ENCODE data around the gene GHR.

Gene GHR

DNA sequence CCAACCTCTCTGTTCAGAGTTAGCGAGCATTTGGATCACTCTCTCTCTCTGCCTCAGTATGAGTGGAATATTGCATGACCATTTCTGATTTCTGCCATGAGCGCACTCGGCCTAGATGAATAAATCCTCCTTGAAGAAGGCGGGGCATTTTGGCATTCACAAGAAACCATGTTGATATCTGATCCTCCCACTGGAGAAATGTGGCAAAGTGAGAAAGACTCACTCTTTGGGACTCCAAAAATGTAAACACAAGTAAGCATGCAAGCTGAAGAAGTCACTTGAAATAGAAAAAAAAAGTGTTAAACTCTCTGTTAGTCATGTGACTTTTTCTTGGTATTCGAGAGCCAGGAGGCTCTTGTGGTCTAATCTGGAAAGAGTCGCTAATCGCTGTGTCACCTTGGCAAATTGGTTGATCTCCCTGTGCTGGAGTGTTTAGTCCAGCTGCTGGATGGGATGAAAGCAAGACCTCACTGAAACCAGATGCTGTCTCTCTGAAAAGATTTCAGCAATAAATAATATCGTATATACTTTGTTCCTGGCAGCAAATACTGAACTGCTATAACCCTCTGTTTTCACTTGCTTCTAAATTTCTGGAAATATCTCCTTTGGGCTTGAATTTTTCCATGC is 95.5 kb downstream of the GHR start:
- DNase-seq: peak; percentile 83

DNA sequence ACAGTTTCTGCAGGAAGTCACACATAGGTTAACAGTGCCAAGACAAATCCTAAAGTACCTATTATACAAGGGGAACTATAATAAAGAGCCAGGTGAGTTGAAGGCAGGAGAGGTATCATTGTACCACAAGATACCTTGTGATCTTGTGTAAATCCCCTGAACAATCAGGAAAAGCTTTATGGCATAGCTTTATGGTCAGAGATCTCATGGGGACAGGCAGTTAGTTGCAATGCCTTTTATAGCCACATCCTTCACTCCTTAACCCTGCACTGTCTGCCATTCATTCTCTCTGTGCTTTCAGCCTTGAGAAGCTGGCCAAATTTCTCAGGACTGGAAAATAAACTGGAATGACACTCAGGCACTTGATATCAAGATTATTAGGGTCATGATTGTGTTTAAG is 97.0 kb downstream of the GHR start:
- DNase-seq: no peak

DNA sequence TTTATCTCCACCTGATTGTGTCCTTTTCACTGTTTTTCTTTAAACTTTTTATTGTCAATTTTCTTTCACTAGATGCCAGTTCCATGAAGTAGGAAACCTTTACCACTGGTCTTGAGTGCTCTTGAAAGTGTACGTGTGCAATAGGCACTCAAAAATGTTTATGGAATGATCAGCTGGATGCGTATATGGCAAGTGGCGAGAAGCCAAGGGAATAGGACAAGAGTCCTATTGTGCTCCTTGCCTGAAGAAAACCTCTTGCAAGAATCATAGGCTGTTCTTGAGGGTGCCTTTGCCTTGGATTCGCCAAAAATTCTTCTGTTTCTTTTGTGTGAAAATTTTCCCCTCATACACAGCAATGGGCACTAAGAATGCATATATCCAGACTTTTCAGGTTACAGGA is 97.7 kb downstream of the GHR start:
- DNase-seq: no peak

DNA sequence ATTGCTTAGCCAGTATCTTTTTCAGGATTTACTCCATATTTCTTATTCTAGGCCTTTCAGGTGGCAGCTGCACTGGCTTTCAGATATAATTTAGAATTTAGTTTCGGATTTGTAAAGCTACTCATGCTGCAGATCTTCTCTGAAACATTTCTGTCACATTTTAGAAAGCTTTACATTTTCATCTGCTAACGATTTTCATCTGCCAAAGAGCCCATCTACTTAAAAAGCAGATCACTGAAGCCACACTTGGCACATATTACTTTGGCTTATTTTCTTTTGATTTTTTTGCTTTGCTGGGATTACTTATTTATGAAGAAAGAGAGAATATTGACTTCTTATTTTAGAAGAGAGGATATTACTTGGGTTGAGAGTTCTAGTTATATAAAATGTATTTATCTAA is 98.2 kb downstream of the GHR start:
- no peak for DNase-seq

DNA sequence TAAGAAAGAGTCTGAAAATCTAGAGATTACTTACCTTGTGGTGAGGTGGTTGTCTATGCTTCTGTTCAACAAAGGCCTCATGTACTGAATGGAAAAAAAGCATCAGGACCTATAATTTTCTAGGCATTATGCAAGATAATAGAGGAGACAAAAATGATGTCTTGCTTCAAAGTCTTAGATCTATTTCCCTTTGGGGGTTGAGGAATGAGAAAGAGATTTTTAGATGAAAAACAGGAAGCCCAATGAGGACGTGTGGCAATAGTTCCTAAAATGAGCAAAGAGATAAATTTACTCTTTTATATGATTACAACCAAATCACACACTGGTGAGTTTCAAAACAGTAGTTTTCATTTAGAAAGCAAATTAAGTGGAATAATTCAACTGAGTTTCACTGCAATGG is 99.5 kb downstream of the GHR start:
- no peak for DNase-seq

DNA sequence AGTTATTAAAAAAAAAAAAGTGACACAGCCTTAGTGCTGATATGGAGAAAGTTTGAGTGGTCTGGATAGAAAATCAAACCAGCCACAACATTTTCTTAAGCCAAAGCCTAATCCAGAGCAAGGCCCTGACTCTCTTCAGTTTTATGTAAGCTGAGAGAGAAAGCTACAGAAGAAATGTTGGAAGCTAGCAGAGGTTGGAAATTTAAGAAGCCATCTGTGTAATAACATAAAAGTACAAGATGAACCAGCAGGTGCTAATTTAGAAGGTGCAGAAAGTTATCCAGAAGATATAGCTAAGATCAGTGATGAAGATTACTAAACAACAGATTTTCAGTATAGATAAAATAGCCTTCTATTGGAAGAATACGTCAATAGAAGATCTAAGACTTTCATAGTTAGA is 102.9 kb downstream of the GHR start:
- DNase-seq: no peak

DNA sequence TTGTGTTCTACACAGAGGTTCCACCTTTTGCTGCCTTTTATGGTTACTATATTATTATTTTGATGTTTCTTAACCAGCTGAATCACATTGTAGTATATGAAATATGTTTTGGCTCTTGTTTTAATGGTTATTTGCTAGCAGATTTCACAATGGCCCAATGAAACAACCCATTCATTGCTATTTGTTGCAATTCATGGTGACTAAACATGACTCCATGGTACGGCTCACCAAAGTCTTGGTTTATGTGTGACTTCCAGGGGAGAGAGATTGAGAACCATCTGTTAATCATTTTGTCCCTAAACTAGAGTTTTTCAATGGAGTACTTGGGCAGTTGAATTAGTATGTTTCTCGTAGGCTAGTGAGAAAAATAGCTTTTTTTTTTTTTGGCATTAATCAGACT is 108.4 kb downstream of the GHR start:
- no peak for DNase-seq

DNA sequence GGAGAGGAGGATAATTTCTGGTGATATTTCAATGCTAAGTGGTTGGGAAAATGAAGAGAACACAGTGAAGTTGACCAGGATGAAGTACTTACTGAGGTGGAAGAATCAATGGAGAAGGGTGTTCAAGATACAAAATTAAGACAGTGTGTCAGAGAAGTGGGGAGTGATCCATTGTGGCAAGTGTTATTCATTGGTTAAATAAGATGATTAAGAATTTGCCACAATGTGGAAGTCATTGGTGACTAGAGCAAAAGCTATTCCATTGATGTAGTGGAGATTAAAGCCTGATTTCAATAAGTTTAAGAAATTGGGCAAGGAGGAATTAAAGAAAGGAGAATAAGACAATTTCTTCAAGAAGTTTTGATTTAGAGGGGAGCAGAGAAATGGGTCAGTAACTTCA is 118.9 kb downstream of the GHR start:
- no peak for DNase-seq

DNA sequence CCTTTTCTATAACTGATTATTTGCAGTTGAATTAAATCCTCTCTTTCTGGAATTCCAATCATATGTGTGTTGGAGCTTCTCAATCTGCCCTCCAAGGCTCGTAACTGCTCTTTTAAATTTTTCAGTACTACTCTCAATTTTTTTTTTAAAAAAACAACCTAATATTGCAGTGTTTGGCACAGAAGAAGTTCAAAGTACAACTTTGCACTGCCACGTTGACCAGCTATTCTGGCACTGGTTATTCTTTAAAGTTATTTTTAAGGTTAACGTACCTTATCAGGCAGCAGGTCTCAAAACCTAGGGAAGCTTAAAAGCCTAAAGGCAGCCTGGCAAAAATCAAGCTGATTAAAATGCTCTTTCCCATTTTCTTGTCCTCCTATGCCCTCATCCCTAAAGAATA is 120.5 kb downstream of the GHR start:
- DNase-seq: no peak

DNA sequence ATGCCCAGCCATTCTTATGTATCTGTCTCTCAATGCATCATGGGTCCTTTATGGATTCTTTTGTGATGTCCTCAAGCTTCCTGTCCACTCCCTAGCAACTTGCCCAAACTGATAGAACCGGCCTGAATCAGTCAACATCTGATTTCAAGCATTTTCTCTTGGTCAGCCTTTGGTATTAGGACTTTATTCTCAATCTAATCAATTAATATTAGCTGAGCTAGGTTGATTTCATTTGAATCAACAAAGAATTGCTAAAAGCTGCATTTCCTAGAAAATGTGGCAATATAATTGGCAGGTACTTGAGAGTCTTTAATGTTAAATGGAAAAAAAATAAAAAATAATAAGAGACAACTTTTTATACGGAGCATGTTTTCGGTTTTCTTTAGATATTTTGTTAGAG is 121.8 kb downstream of the GHR start:
- DNase-seq: no peak

DNA sequence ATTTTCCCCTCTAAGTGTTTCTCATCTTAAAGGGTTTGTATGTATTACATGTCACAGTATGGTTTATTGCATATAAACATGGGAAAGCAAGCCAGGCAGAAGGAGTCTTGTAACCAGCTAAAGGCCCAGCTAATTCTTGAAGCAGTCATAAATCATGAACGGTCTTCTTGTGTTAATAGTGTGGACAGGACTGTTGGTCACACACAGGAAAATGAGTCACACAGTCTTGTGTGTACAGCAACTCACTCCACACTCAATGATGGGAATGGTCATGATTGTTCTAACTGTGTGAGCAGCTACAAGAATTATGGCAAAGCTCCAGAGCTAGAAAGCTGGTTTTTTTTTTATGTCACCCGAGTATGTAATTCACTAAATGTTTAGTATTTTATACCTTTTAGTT is 123.9 kb downstream of the GHR start:
- no peak for DNase-seq

DNA sequence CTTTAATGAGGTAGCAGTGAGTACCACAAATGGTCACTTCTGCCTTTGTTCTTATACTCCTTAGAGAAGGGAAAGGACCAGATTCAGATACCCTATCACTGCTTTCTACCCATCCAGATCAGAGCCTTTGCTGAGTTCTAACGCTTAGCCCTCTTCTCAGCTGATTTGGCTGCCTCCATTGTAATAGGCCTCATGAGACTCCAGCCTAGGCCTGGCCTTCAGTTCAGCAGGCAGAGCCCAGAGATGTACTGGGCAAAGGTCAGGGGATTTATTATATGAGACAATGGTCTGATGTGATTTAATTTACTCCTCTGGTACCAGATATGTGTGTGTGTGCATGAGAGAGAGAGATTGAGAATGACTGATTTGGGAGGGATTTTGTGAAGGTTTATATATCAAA is 124.7 kb downstream of the GHR start:
- DNase-seq: no peak

DNA sequence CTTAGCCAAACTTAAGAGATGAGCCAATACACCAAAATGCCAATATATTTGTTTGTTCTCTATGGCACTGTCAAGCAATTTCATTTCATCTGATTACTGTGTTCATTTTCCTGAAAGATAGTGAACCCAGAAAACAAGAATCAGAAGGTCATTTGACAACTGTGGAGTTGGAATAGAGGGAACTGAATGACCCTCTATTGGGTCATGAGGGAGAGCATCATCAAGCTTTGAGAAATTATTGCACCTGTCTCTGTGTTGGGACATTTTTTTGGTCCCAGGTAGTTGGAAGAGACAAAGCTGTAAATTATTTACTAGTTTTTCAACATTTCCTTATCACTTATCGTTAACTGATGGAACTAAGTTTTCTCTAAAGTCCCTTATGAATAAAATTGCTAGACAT is 129.4 kb downstream of the GHR start:
- no peak for DNase-seq

DNA sequence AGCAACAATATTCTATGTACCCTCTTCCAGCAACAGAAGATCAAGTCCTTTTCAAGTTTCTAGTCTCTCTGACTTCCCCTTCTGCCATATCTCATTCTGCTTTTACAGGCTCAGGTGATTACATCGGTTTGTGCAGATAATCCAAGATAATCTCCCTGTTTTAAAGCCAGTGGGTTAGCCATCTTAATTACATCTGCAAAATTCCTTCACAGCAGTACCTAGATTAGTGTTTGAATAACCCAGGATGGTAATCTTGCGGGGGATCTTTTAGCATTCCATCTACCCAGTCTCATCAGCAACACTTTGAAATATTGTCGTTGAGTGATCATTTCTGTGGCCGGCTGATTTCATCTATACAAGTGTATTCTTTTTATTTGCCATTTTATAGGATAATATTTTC is 130.2 kb downstream of the GHR start:
- DNase-seq: no peak

DNA sequence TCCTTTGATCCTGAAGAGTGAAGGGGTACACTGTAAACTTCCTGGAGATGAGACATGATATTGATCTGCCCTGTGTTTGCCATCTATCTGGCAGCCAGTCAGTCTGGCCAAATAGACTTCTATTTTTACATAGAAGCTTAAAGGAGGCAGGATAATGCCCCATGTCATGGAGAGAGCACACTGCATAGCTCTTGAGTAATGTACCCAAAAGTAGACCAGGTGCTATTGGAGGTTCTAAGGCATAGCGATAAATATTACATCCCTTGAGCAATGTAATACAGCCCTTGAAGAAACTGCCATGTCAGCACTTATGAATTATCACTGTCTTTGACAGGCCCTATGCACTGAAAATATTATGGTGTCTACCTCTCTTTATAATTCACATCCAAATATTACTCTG is 131.8 kb downstream of the GHR start:
- no peak for DNase-seq

DNA sequence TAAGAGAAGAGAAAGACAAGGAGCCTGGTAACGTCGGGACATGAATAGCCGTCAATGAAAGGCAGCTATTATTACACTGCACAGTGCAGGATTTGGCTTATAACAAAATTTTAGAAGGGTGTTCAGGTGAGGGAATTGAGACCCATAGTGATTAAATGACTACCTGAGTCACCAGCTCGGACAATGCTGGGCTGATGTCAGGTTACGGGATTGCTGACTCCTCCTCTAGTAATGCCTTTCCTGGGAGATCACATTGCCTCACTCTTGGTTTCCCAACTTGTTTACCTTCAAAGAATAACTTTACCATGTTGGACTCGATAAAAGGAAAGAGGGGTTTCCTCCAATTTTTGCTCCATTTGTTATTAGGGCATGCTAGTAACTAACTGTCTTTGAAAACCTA is 132.6 kb downstream of the GHR start:
- DNase-seq: no peak

DNA sequence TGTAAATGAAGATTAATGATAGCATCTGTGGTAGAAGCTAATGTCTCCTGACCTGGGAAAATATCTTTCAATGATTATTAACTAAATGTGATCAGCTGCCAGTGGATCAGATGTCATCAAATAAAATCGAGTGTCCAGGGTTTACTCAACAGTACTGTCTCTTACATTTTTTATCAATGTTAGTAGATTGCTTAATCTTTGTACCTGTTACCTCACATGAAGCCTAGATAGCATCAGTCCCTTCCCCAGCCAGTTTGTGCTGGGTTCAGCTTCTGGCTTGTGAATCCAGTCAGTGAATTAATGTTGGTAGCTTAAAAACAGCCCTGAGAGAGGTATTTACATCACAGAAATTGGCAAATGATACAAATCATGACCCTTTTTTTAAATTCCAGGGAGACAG is 134.4 kb downstream of the GHR start:
- DNase-seq: no peak

DNA sequence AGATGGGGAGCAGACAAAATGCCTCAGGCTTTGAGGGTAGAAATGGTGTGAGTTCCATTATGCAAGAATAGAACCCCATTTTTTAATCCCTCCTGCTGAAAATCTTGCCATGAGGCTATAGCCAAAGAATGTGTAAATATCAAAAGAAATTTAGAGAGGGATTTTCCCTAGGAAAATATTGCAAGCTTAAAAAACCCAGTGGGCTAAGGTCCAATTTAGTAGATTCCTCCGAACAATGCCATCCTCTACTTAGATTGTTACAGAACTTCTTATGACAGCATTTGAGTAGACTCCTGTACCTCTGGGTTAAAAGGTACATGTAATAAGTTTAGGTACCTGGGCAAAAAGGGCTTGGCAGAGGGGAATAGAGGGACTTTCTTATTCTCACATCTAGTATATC is 138.4 kb downstream of the GHR start:
- no peak for DNase-seq

DNA sequence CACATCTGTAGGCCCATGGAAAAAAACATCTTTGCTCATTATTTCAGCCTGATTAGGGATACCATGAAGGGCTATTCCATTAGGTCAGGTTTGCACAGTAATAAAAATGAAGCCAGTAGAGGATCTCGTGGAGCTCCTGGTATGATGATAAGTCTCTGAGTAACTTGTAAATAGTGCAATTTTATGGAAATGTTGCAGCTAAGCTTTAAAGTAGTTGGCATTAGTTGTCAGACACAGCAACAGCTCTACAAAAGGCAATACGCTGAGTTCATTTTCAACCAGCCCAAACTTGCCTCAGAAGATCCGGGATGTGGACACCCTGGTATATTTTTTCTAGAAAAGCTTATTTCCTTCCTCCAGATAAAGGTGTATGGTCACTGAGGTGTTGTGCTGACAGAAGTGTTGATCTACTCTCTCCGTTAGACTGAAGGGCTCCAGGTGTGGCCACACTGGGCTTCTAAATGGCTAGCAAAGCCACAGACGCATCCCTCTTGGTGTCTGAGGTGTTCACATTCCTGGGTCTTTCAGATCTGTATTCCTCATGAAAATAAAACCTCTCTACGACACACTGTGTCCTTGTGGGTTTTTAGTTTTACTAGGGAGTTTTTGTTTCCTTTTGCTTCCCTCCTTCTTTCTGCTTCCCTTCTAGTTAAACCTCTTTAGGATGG is 141.6 kb downstream of the GHR start:
- DNase-seq: no peak

DNA sequence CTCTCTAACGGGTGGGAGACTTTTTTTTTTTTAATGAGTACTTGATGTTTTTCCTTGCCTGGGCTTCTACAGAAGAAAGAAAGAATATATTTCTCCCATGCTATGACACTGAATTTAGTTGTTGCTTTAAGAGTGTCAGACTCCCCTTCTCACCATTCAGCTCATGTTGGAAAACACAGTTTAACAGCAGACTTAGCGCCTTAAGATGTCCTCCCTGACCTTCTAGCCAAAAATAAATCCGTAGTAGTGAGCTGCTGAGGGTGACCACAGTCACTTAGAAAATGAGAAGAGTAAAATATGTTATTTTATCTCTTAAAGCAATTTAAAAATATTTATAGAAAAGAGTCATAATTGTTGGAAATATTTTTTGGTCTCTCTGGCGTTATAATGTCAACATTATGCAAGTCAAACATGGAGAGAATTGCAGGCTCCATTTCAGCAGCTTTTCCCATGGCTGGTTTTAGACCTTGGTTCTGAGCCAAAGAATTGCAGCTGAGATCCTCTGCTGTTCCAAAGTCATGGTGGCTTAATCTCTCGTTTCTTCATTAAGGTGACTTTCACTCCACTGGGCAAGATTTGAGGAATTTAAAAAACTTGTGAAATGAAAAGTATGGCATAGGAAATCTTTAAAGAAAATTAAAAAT is 143.5 kb downstream of the GHR start:
- DNase-seq: peak; percentile 73

DNA sequence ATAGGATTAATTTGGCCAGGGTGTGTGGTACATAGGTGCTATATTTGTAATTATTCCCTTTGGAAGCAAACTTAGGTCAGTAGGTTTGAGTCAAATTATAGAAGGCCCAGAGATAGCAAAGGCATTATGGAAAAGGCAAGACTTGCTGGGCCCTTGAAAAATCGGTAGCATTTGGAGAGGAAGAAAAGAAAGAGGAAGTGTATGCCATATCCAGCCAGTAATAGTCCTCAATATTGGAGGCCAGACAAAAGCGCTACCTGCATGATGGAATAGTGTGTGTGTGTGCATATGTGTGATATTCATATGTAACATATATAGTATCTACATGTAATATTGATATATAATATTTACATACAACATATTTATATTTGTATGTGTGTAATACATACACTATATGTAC is 146.1 kb downstream of the GHR start:
- no peak for DNase-seq

DNA sequence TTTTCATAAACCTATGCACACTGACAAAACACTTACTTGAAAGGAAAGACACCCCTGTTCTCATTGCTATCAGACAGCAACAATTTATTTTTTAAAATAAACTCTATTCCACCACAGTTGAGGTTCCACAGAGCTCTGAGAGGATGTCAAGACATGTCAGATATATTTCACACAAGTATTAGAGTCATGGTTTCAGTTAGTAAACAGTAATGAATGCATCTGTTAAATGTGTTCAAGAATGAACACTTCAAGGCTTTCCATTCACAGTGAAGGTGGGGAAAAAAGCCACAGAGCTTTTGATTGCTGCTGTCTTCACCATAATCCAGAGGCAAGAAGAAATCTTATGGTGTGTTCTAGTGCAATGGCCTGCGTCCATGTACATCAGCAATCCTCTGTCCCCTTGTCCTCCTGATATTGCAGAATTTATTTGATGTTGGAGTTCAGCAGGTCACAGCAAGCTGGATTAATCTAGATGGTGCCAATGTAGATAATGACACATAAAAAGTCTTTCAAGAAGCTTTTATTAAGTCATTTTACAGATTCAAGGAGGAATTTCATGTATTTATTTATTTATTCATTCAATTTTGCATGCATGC is 146.8 kb downstream of the GHR start:
- DNase-seq: no peak

DNA sequence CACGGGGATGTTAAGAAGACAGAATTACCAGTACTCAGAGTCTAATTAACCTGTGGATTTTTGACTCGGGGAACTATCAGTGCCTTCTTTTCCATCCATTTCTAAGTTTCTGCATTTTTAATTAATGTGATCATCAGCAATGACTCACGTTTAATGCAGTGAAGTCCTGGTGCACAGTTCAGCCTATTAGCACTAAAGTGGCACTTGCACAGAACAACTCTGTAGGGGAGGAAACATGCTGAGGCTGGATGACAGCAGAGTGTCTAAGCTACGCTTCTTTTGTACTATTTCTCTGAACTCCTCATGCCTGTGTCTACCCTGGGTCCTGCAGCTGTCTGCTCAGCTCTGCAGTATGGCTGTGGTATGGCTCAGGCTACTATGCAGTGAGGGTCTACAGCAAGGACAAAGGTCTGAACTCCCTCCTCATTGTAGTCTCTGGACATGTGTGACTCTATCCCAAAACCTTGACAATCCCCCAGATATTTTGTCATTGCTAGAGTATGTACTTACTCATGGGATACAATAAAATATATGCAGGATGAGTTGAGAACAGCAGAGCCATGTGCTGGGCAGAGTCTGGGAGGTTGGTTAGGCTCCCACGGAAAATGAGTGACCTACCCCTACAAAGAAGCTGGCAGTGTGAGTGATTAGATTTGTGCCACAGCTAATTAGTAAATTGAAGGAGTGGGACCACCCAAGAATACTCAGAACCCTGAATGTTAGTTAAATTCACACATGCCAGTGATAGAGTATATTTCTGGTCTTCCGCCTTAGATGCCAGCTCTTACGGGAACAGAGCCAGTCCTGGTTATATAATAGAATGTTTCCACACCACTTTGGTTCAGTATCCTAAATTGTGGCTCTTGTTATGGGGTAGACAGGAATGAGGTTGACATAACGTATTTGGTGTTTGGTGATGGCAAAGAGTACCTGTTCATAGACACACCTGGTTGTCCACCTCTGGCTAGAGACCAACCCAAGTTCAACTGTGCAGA is 148.0 kb downstream of the GHR start:
- no peak for DNase-seq
